ENCODE measurements around the gene STEAP1B. TPM values are rescaled to one million over a fixed set of nuclear protein-coding genes. Genes with fewer than 3 reads are reported as not detected.
"Not testable (repeated sequence)": the region's sequence is repeated elsewhere in the genome, so short reads cannot be mapped to it uniquely, and the experiment has no call there.

The STEAP1B gene
- total RNA-seq, 4 donors from 2014 or later = 1.3 to 4.4 (median 2.0) TPM; not detected in 1

DNA sequence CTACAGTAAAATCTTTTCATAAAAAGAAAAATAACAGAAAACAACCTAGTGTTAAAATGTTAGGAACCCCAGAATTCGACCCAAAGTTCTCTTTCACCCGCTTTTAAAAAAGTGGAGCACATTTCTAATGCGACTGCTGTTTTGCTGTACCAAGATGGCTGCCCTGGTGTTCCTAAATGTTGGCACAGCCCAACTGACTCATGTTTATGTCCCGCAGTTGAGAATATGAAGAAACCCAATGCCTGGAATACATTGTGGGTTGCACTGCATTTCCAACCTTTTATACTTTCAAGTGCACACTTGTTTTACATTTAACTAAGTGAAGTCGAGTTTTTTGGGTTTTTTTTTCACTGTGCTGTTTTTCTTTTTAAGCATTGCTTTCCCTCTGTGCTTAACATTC, 944 bp downstream of the STEAP1B start:
- DNase-seq (ENCODE audit: low spot score) (no peak), ATAC-seq (ENCODE audit: low FRiP score) (no peak)
- TF ChIP-seq, protein P1, sequence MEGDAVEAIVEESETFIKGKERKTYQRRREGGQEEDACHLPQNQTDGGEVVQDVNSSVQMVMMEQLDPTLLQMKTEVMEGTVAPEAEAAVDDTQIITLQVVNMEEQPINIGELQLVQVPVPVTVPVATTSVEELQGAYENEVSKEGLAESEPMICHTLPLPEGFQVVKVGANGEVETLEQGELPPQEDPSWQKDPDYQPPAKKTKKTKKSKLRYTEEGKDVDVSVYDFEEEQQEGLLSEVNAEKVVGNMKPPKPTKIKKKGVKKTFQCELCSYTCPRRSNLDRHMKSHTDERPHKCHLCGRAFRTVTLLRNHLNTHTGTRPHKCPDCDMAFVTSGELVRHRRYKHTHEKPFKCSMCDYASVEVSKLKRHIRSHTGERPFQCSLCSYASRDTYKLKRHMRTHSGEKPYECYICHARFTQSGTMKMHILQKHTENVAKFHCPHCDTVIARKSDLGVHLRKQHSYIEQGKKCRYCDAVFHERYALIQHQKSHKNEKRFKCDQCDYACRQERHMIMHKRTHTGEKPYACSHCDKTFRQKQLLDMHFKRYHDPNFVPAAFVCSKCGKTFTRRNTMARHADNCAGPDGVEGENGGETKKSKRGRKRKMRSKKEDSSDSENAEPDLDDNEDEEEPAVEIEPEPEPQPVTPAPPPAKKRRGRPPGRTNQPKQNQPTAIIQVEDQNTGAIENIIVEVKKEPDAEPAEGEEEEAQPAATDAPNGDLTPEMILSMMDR (IDR thresholded peaks at IDR 0.05) = no peak

DNA sequence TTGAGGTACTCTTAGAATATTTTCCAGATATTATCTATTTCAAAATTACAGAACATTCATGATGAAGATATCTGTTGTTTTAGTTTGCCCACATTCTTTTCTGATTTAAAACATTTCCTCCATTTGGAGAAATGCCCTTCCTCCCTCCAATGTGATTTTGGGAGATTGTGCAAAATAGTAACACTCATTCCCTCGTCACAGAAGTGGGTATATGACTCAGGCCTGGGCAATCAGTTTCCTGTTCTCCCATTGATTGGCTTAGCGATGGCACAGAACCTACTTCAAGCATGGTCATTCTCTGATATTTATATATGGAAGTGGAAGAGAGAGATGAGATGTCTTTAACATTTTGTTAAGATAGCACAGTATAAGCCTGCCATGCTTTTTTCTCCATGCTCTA, 3.1 kb downstream of the STEAP1B start:
- ATAC-seq (ENCODE audit: low FRiP score); DNase-seq (ENCODE audit: low spot score): not testable (repeated sequence)

DNA sequence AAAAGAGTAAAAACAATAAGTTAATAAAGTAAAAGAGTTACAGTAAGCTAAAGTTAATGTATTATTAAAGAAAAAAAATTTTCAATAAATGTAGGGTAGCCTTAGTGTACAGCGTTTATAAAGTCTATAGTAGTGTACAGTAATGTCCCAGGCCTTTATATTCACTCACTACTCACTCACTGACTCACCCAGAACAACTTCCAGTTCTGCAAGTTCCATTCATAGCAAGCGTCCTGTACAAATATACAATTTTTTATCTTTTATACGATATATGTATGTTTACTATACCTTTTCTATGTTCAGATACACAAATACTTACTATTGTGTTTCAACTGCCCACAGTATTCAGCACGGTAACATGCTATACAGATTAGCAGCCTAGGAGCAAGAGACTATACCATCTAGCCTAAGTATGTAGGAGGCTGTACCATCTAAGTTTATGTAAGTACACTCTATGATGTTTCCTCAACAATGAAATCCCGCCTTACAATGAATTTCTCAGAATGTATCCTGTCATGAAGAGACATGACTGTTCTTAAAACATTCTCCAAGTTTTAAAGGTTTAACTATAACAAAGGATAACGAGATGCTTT, 3.6 kb downstream of the STEAP1B start:
- not testable (repeated sequence) for DNase-seq (ENCODE audit: low spot score); ATAC-seq (ENCODE audit: low FRiP score)

DNA sequence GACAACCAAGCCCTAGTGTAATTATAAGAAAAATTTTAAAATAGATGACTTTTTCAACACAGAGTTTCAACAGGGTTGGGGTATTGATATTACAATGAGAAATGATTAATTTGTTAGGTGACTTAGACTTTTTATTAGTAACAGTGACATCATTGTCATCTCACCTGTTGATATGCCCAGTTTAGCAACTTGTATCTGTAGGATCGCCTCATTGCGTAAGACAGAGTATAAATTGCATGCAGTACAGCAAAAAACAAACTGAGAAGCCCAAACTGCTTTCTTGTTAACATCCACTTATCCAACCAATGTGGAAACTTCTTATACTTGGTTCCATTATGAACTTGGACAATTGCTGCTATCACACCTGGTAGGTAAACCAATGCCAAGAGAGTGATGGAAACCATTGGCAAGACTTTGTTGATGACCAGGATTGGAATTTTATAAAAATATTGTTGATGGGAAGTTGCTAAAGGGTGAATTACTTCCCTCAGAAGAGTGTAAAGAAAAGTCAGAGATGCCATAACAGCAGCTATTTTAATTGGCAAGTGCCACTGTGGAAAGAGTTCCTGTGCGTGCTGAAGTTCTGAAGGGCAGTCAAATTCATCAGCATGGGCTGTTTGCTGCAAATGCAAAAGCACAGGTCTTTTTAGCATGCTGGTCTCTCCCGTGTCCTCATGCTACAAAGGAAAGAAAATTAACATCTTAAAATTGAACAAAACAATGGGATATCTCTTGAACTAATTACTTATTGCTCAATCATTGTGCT, 6.6 kb downstream of the STEAP1B start:
- ATAC-seq (ENCODE audit: low FRiP score); DNase-seq (ENCODE audit: low spot score): not testable (repeated sequence)

DNA sequence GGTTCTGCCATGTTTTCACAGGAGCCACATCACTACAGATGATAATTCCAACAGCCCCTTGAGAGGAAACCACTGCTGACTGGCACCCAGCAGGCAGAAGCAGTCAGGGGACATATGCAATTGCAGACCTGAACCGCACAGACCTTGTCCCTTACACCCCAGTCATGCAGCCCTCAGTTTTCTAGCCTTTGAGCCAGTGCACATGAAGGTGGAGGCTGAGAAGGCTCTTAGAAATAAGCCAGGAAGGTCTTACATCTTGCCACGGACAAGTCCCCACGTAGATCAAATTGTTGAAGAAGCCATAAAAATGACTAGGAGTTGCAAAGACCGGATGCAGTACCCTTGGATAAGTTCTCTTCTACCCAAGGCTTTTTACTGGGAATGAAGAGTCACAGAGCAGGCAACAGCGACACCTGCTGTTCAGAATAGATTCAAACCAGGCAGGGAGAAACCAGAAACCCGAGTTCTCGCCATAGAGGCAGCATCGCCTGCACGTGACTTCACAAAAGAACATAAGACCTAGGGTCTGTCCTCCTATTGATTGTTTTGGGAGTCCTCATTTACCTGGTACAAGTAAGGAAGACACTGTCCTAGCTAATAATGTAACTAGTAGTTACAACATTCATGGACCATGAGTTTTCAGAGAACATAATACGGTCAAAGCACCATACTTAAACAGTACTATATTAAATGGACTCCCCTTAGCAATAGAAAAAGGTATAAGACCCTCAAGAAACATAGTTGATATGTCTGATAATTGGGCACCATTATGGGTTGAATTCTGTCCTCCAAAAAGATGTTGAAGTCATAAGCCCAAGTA, 11.1 kb downstream of the STEAP1B start:
- TF ChIP-seq, protein P1 (IDR thresholded peaks at IDR 0.05) = peak in 1 of 3 donors; percentile 70
- DNase-seq (ENCODE audit: low spot score) (peak; percentile 59), ATAC-seq (ENCODE audit: low FRiP score) (no peak)

DNA sequence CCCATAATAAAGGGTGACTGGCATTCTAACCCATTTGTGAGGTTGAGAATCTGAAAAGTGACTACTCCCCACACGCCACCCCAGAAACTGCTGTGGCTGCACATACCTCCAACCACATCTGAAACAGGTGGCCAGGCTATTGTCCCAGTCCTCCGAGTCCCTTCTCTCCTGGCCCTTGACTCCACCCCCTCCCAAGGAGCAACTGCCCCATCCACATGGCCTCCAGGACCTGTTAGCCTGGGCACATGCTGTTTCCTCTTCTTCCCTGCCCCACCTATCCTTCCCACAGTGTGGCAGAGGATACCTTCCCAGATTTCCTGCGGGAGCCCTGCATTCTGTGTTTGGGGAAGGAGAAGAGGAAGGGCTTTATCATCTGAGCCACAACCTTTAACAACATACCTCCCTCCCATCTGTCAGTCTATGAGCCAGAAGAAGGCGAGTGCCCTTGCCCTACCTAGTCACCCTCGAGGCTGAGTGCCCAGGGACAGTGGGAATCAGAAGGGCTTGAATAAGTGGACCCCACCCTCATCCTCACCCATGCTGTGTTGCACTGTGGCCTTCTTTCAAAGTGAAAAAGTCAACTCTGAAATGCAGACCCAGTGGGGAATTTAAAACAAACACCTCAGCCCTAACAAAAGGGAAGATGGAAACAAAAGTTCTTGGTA, 11.9 kb downstream of the STEAP1B start:
- DNase-seq (ENCODE audit: low spot score) (no peak), ATAC-seq (ENCODE audit: low FRiP score) (no peak)
- TF ChIP-seq, protein P1 (IDR thresholded peaks at IDR 0.05) = no peak

DNA sequence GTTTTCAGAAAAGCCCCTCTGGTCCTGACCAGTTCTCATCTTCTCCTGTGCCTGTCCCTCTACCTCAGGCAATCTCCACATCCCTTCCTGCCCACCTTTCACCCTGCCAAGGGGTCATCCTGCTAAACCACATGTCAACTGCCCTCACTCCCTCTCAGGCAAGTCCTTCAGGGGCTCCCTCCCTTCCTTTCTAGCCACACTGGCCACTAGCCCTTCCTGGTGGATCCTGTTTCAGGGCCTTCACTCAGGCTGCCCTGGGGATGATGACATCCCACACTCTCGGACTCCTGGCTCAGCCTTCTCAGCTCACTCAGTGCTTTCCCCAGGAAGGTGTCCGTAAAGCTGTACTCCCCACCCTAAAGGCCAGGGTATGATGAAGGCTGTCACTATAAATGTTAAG, 13.4 kb downstream of the STEAP1B start:
- DNase-seq (ENCODE audit: low spot score) (no peak), ATAC-seq (ENCODE audit: low FRiP score) (no peak)
- TF ChIP-seq, protein P1 (IDR thresholded peaks at IDR 0.05) = no peak

DNA sequence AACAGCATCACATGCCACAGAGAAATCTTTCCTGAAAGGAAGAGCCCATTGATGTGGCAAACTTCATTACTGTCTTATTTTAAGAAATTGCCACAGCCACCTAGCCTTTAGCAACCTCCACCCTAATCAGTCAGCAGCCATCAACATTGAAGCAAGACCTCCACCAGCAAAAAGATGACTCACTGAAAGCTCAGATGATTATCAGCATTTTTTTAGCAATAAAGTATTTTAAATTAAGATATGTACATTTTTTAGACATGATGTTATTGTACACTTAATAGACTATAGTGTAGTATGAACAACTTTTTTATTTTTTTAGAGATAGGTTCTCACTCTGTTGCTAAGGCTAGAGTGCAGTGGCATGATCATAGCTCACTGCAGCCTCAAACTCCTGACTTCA, 14.8 kb downstream of the STEAP1B start:
- ATAC-seq (ENCODE audit: low FRiP score) (no peak), DNase-seq (ENCODE audit: low spot score) (no peak)
- TF ChIP-seq, protein P1 (IDR thresholded peaks at IDR 0.05) = no peak
